IMR-90 (cell line): ENCODE results near the gene CAPN8.

ENCODE experiments used
- CHD1 ChIP-seq: IDR thresholded peaks from 2 replicates; pipeline ENCODE4 v1.6.1; 2012; ENCODE audit warnings: low read depth, low read length, improper control_type of control experiment
- CTCF ChIP-seq: conservative IDR thresholded peaks from 2 replicates; pipeline ENCODE4 v1.5.1; 2012; ENCODE audit warnings: mild to moderate bottlenecking, low read depth, low read length, improper control_type of control experiment
- ELK1 ChIP-seq: fragments of 150-350 bp; IDR thresholded peaks from 2 replicates; pipeline ENCODE4 v1.6.1; 2016; ENCODE audit warnings: low read depth, mild to moderate bottlenecking, low read length, moderate library complexity, borderline replicate concordance
- MXI1 ChIP-seq: IDR thresholded peaks from 2 replicates; pipeline ENCODE4 v1.6.1; 2012; ENCODE audit warnings: low read depth, mild to moderate bottlenecking, low read length, moderate library complexity, borderline replicate concordance
- POLR2A ChIP-seq: IDR thresholded peaks from 2 replicates; pipeline ENCODE4 v1.6.1; 2012; ENCODE audit warnings: mild to moderate bottlenecking, low read depth, low read length
- RCOR1 ChIP-seq: IDR thresholded peaks from 2 replicates; pipeline ENCODE4 v1.6.1; 2012; ENCODE audit warnings: mild to moderate bottlenecking, low read length, improper control_type of control experiment; ENCODE audit not compliant: insufficient replicate concordance
- RFX5 ChIP-seq: IDR thresholded peaks from 2 replicates; pipeline ENCODE4 v1.8.0; 2012; ENCODE audit warnings: low read depth, mild to moderate bottlenecking, low read length, moderate library complexity
- USF2 ChIP-seq: fragments of 150-350 bp; IDR thresholded peaks from 2 replicates; pipeline ENCODE4 v1.6.1; 2017; ENCODE audit warnings: mild to moderate bottlenecking, antibody characterized with exemption, low read length, low read depth

- TF ChIP-seq CTCF (no peak), USF2 (no peak), POLR2A (no peak), CHD1 (no peak), RCOR1 (no peak), MXI1 (no peak), RFX5 (no peak), ELK1 (no peak)
Observed at GRCh38 chr1:223667484-223668182, 2.1 kb upstream of the CAPN8 start.
